Tibial nerve (tissue), 4 donors: Measurements from ENCODE around the gene TMEM258. TPM values are rescaled to one million over a fixed set of nuclear protein-coding genes. Genes with fewer than 3 reads are reported as not detected.

Experiments used
- DNase-seq, 2 donors: peaks; one replicate each; pipeline ENCODE4 v3.0.0-alpha.2; 2019; ENCODE audit warnings: low spot score in 2 of 2
- H3K27ac ChIP-seq, 4 donors: fragments of 200-600 bp; sonication (generic) in 3 of 4; one replicate each; pipeline ENCODE4 v1.5.1; 2017 to 2019; ENCODE audit warnings: mild to moderate bottlenecking in 1 of 4
- H3K27me3 ChIP-seq, 2 donors: fragments of 200-600 bp; sonication (generic) in 1 of 2; one replicate each; pipeline versions ENCODE4 v1.5.1 to v1.6.0; 2017 to 2019
- H3K36me3 ChIP-seq, 3 donors: fragments of 200-600 bp; sonication (generic); one replicate each; pipeline ENCODE4 v1.5.1; 2018 to 2019
- H3K4me1 ChIP-seq, 4 donors: fragments of 200-600 bp; sonication (generic) in 3 of 4; one replicate each; pipeline ENCODE4 v1.5.1; 2017 to 2019
- H3K4me3 ChIP-seq, 4 donors: fragments of 200-600 bp; sonication (generic) in 3 of 4; one replicate each; pipeline ENCODE4 v1.5.1; 2017 to 2019; ENCODE audit warnings: mild to moderate bottlenecking in 1 of 4, moderate library complexity in 1 of 4
- H3K9me3 ChIP-seq, 4 donors: fragments of 200-600 bp; sonication (generic) in 3 of 4; one replicate each; pipeline ENCODE4 v1.5.1; 2017 to 2019
- EP300 ChIP-seq, 2 donors: sonication (generic); formaldehyde crosslinking; IDR thresholded peaks; one replicate each; pipeline ENCODE4 v1.6.1; 2017; ENCODE audit warnings: antibody characterized with exemption in 2 of 2, mild to moderate bottlenecking in 1 of 2
- POLR2A ChIP-seq, 2 donors: fragments of 450-650 bp; IDR thresholded peaks; one replicate each; pipeline ENCODE4 v1.6.1; 2017; ENCODE audit warnings: antibody characterized with exemption in 2 of 2, mild to moderate bottlenecking in 2 of 2, moderate library complexity in 2 of 2
- WGBS, 2 donors: methylation state at CpG; one replicate each; pipeline ENCODE4 v1.1.5; 2018; 5-methylcytosine and 5-hydroxymethylcytosine counted together
- total RNA-seq, 4 donors: library from RNA; depleted of rRNA; stranded (reverse); fragments of >200 nt; gene quantifications; one replicate each; pipeline ENCODE4 v1.1.0, GENCODE V29; 2016
- TF ChIP-seq, protein P1 (sequence below), 5 experiments: fragments of 200-600 bp in 3 of 5; fragments of 450-650 bp in 2 of 5; sonication (generic) in 3 of 5; IDR thresholded peaks; one replicate each; pipeline ENCODE4 v1.5.1; 2016 to 2019; ENCODE audit warnings: antibody characterized with exemption in 5 of 5, mild to moderate bottlenecking in 3 of 5, moderate library complexity in 2 of 5

Gene TMEM258
- total RNA-seq, 4 donors from 2014 or later, result 21.9 to 56.7 (median 45.2) TPM

DNA sequence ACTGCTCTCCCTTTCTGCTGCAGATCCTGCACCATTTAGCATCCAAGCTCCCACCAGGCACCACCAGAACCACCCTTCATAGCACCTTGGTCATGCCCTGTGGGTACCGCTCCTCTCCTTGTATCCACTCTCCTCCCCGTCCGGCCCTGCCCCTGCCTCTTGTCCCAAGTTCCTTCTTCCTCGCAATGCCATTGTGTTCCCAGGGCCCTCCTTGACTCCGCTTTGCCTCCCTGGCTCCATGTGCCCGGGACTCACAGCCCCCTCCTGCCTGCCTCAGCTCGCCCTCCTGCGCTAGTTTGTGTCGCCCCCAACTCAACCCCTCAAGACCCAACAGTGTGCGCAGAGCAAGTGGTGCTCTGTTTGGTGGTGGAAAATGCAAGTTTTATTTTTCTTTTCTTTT lies 46.5 kb upstream of the TMEM258 start:
- Histone ChIP-seq H3K9me3 (no peaks in the 10 kb centered on the region), H3K36me3 (peaks cover 0 to 61% (median 3%) of the 10 kb centered on the region in 3 donors), H3K27me3 (no peaks in the 10 kb centered on the region), H3K4me1 (peaks cover 0 to 46% (median 17%) of the 10 kb centered on the region in 4 donors), H3K4me3 (no peak overlapping the region), H3K27ac (peak overlapping the region in 1 of 4 donors; percentile 24)
- WGBS, 2 donors, result 91 to 97% methylated on average over 10 of the region's 10 CpGs
- TF ChIP-seq EP300 (IDR thresholded peaks at IDR 0.05) (no peak), POLR2A (IDR thresholded peaks at IDR 0.05) (no peak)
- TF ChIP-seq, protein P1, sequence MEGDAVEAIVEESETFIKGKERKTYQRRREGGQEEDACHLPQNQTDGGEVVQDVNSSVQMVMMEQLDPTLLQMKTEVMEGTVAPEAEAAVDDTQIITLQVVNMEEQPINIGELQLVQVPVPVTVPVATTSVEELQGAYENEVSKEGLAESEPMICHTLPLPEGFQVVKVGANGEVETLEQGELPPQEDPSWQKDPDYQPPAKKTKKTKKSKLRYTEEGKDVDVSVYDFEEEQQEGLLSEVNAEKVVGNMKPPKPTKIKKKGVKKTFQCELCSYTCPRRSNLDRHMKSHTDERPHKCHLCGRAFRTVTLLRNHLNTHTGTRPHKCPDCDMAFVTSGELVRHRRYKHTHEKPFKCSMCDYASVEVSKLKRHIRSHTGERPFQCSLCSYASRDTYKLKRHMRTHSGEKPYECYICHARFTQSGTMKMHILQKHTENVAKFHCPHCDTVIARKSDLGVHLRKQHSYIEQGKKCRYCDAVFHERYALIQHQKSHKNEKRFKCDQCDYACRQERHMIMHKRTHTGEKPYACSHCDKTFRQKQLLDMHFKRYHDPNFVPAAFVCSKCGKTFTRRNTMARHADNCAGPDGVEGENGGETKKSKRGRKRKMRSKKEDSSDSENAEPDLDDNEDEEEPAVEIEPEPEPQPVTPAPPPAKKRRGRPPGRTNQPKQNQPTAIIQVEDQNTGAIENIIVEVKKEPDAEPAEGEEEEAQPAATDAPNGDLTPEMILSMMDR (IDR thresholded peaks at IDR 0.05), result no peak
- DNase-seq, result no peak

DNA sequence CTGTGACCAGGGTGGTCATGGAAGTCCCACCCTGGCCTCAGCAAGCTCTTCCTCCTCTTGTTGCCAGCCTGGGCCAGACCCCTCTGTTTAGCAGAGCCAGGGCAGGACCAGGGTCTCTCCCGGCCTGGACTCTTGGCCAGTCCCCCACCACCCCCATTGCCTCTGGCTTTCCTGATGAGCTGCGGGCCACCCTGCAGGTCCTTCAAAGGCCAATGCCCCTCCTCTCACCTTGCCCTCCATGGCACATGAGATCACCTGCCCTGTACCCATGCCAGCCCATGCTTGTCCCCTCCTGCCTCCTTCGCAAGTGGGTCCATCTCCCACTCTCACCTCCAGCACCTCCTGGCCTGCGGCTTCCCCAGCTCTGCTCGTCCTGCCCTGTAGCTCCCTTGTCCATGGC lies 46.1 kb upstream of the TMEM258 start:
- no peaks in the 10 kb centered on the region for H3K9me3 ChIP-seq
- H3K27ac ChIP-seq, result peak overlapping the region in 1 of 4 donors; percentile 25
- peaks cover 0 to 50% (median 19%) of the 10 kb centered on the region in 4 donors for H3K4me1 ChIP-seq
- TF ChIP-seq, protein P1 (IDR thresholded peaks at IDR 0.05), result no peak
- peaks cover 0 to 57% (median 3%) of the 10 kb centered on the region in 3 donors for H3K36me3 ChIP-seq
- no peak for DNase-seq
- 84 to 85% methylated on average over 5 of the region's 5 CpGs for WGBS, 2 donors
- H3K4me3 ChIP-seq, result no peak overlapping the region
- H3K27me3 ChIP-seq, result no peaks in the 10 kb centered on the region

DNA sequence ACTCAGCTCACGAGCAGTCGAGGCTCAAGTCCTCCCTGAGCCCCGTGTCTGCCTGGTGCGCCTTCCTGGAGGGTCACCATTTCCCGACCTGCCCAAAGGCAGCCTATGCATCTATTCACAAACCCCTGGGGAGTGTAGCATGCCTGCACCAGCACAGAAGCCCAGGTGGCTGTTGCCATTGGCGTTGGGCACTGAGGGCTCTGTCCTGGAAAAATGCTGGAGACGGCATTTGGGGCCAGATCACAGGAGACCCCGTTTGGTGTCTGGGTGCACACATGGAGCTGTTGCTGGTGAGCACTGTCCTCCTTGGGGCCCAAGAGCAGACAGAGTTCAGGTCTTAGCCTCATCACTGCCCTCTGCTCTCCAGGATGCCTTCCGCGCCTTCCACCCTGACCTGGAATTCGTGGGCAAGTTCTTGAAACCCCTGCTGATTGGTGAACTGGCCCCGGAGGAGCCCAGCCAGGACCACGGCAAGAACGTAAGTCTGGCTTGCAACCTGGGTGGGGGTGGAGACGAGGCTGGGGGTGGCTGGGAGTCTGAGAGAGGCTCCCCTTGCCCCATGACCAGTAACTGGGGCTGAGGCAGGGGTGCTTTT lies 45.1 kb upstream of the TMEM258 start:
- Histone ChIP-seq H3K9me3 (no peaks in the 10 kb centered on the region), H3K27me3 (no peaks in the 10 kb centered on the region), H3K4me1 (peaks cover 0 to 54% (median 19%) of the 10 kb centered on the region in 4 donors), H3K36me3 (peaks cover 0 to 48% (median 3%) of the 10 kb centered on the region in 3 donors), H3K4me3 (no peak overlapping the region), H3K27ac (peak overlapping the region in 1 of 4 donors; percentile 25)
- TF ChIP-seq EP300 (IDR thresholded peaks at IDR 0.05) (no peak), POLR2A (IDR thresholded peaks at IDR 0.05) (no peak)
- TF ChIP-seq, protein P1 (IDR thresholded peaks at IDR 0.05), result no peak
- WGBS, 2 donors, result 86 to 88% methylated on average over 10 to 15 of the region's 15 CpGs
- no peak for DNase-seq

DNA sequence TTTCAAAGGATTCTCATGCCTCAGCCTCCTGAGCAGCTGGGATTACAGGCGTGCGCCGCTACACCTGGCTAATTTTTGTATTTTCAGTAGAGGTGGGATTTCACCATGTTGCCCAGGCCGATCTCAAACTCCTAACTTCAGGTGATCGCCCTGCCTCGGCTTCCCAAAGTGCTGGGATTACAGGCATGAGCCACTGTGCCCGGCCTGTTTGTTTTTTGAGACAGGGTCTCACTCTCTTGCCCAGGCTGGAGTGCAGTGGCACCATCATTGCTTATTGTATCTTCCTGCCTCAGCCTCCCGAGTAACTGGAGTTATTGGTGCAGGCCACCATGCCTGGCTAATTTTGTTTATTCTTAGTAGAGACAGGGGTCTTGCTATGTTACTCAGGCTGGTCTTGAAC lies 43.8 kb upstream of the TMEM258 start:
- TF ChIP-seq EP300 (IDR thresholded peaks at IDR 0.05) (no peak), POLR2A (IDR thresholded peaks at IDR 0.05) (no peak)
- TF ChIP-seq, protein P1 (IDR thresholded peaks at IDR 0.05), result no peak
- peak overlapping the region in 3 of 4 donors; percentile 1 to 86 (median 85) for H3K27ac ChIP-seq
- H3K27me3 ChIP-seq, result no peaks in the 10 kb centered on the region
- no peaks in the 10 kb centered on the region for H3K9me3 ChIP-seq
- no peak for DNase-seq
- H3K4me1 ChIP-seq, result peaks cover 0 to 58% (median 23%) of the 10 kb centered on the region in 4 donors
- peaks cover 0 to 35% (median 3%) of the 10 kb centered on the region in 3 donors for H3K36me3 ChIP-seq
- 92 to 93% methylated on average over 8 of the region's 8 CpGs for WGBS, 2 donors
- no peak overlapping the region for H3K4me3 ChIP-seq

DNA sequence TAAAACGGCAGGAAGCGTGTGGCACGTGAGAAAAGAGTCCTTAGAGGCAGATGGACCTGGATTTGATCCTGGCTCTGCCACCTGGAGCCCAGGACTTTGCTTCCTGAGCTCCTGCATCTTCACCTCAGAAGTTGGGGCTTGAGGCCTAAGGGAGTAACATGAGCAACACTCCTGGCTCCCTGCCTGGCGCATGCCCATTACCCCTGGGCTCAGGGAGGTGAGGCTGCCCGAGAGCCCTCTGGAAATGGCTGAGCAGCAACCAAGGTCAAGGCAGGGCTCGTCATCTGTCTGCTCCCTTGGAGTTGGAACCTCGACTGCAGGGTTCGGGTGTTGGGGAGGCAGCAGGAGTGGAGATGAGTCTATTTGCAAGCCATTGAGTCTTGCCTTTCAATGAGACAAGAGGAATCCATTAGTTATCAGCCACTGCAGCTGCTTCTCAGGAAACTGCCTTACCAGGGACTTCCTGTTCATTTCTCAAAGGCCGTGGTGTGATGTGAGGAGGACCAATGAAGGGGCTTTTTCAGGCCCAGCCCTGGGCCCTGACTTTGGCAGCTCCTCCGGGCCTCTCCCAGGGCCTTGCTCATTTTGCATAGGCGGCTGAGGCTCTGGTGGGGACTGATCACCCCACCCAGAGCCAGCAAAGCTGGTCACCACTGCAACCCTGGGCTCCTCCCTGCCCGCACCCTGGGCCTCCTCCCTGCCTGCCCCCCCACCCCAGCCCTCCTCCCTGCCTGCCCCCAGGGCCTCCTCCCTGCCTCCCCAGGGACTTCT lies 42.1 kb upstream of the TMEM258 start:
- Histone ChIP-seq H3K4me3 (no peak overlapping the region), H3K27ac (peak overlapping the region; percentile 62 to 86 (median 74)), H3K36me3 (peaks cover 0 to 17% (median 0%) of the 10 kb centered on the region in 3 donors), H3K27me3 (no peaks in the 10 kb centered on the region), H3K4me1 (peaks cover 0 to 75% (median 36%) of the 10 kb centered on the region in 4 donors), H3K9me3 (no peaks in the 10 kb centered on the region)
- peak in 1 of 2 donors; percentile 35 for DNase-seq
- 20 to 21% methylated on average over 10 to 11 of the region's 12 CpGs for WGBS, 2 donors
- TF ChIP-seq POLR2A (IDR thresholded peaks at IDR 0.05) (no peak), EP300 (IDR thresholded peaks at IDR 0.05) (peak in 1 of 2 donors; percentile 31)
- TF ChIP-seq, protein P1 (IDR thresholded peaks at IDR 0.05), result no peak
